ENCODE results near the gene REPS2. TPM values are rescaled to one million over a fixed set of nuclear protein-coding genes. Genes with fewer than 3 reads are reported as not detected.

The REPS2 gene
- polyA plus RNA-seq, 1 donor: 8.1 TPM

DNA sequence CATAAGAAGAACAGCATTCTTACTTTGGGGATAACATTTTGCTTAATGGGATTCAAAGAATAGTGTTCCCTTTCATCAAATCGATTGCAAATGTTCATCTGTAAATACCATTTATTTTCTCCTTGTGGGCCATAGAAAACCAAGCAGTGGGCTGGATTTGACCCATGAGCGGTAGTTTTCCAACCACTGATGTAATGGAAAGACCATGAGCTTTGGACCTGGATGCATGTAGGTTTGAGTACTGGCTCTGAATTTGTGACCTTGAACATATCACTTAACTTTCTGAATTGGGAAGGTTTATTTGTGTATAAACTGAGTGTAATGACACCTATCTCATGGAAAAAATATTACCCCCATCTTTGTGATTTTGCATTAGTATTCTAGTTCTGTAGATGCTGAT lies 54.3 kb downstream of the REPS2 start:
- DNase-seq (ENCODE audit: low read depth): no peak

GRCh38 chrX:17005712-17006368 lies 59.4 kb downstream of the REPS2 start:
- no peak for DNase-seq (ENCODE audit: low read depth)

DNA sequence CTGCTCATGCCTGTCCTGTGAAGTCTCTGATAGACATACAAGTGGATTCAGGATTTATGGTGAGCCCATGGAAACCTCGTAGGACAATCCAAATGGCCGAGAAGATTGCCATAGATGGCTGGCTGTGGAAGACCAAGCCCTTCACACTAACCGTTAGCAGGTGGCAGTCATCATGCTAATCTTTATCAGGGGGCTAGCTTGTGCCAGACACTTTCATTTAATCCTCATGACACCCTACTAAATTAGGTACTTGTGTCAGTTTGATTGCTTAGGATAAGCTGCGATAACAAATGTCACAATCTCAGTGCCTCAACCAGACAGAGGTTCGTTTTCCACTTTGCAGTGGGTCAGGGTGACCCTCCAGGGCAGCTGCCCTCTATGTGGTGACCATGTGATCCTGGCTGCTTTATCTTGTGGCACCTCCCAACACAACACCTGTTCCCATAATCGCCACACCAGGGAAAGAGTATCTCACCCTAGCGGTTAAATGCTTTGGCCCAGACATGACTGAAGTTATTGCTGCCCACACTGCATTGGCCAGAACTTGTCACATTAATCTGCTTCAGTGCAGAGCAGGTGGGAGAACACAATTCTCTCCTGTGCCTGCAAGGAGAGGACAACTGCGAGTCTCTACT lies 60.8 kb downstream of the REPS2 start:
- no peak for DNase-seq (ENCODE audit: low read depth)

GRCh38 chrX:17009856-17010625 lies 63.6 kb downstream of the REPS2 start:
- no peak for DNase-seq (ENCODE audit: low read depth)

- DNase-seq (ENCODE audit: low read depth): no peak
Measured at GRCh38 chrX:17012465-17012864, 66.0 kb downstream of the REPS2 start.

GRCh38 chrX:17014216-17014615 lies 67.8 kb downstream of the REPS2 start:
- DNase-seq (ENCODE audit: low read depth): no peak

- no peak for DNase-seq (ENCODE audit: low read depth)
Measured at GRCh38 chrX:17017134-17017533, 70.7 kb downstream of the REPS2 start.

- no peak for DNase-seq (ENCODE audit: low read depth)
Measured at GRCh38 chrX:17020356-17020755, 73.9 kb downstream of the REPS2 start.

GRCh38 chrX:17020851-17021821 lies 74.7 kb downstream of the REPS2 start:
- DNase-seq (ENCODE audit: low read depth): peak; percentile 70

- DNase-seq (ENCODE audit: low read depth): no peak
Measured at GRCh38 chrX:17021851-17022604, 75.6 kb downstream of the REPS2 start.

- DNase-seq (ENCODE audit: low read depth): no peak
Measured at GRCh38 chrX:17023661-17024060, 77.2 kb downstream of the REPS2 start.

DNA sequence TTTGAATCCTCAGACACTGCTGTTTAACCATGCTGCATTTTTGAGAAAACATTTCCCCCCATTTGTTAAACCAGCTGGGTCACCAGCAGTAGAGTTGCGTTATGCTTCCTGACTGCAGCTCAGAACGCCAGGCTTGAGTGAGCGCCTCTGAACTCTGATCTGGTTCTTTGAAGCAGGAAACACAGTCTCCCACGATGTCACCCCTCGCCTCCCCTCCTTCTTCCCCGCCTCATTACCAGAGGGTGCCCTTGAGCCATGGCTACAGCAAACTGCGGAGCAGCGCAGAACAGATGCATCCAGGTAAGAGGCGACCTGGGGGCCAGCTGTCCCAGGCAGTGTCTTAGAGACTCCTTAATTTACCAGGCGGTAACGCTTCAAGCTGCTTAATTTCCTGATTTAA lies 78.4 kb downstream of the REPS2 start:
- DNase-seq (ENCODE audit: low read depth): no peak

GRCh38 chrX:17025621-17026302 lies 79.3 kb downstream of the REPS2 start:
- no peak for DNase-seq (ENCODE audit: low read depth)

DNA sequence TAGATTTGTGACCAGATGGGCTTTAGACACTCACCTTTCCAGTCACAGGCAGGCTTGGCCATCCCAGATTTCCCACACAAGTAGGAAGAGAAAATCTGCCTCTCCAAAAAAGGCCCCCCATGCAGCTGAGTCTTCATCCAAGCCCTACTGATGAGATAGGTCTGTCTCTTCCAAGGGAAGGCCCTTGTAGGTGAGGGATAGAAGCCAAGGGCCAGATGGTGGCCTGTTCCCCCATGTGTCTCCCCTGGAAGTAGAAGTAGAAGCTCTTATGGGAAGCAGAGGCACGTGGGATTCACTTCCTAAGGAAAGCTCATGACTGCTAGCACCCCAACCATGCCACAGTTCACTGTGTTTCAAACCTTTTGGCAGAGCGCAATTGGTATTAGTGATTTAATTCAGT lies 81.5 kb downstream of the REPS2 start:
- DNase-seq (ENCODE audit: low read depth): no peak

DNA sequence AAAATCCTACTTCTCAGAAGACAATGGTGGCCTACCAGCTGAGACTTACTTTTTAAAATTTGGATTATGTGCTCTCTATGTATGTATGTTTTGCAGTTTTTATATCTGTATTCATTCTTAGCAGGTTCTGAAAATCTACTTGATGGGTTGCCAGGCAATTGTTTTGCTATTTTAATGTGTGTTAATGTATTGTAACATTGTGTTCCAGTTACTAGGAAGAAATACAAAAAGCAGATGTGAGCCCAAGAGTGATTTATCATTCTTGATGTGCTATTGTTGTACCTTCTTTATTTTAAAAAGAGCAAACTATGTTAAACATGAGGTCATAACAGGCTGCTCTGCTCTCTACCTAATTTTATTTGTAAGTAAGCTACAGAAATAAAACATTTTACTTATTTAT lies 81.9 kb downstream of the REPS2 start:
- no peak for DNase-seq (ENCODE audit: low read depth)

DNA sequence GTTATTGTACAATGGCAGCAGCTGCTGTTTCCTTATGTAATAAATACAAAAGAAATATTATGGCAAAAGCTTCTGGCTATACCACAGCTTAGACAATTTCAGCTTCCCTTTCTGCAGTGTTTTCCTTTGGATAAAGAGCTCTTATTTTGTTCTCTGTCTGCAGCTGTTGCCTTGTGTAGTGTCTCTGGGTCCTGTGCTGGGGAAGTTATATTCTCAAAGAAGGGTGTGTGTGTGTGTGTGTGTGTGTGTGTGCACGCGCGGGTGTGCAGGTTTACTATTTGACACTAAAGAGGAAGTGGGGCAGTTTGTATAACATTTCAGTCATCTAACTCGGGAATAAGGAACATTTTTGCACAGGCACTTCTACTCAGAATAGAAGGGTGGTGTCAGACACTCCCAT lies 83.6 kb downstream of the REPS2 start:
- no peak for DNase-seq (ENCODE audit: low read depth)

DNA sequence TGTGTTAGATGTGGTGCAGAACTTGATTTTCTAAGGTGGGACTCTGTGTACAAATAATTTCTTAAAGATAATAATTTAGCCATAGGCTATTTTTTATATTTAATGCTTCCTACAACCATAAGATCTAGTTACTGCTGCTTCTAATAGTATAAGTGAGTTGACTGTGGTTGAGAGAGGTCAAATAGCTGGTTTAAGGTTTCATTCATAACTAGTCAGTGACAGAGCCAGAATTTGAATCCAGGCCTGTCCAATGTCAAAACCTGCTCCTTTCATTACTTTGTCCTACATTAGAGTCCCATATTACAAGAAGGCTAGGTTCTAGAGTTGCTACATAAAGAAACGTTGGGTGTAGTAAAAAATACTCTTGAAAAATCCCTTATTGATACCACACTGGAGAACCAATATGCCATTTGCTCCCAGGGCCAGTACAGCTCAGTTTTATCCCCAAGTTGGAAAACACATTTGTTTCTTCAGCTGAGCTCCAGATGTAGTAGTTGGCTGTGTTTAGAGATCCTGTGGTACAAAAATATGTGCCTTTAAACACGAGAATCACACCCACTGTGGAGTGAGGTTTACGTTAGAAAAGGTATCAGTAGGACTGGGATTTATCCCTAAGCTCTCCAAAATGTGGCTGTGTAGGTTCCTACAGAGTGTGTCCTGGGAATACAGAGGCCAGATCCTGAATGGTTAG lies 84.3 kb downstream of the REPS2 start:
- no peak for DNase-seq (ENCODE audit: low read depth)

- DNase-seq (ENCODE audit: low read depth): no peak
Measured at GRCh38 chrX:17031827-17032226, 85.4 kb downstream of the REPS2 start.

GRCh38 chrX:17032351-17032750 lies 85.9 kb downstream of the REPS2 start:
- no peak for DNase-seq (ENCODE audit: low read depth)

GRCh38 chrX:17033225-17033624 lies 86.8 kb downstream of the REPS2 start:
- no peak for DNase-seq (ENCODE audit: low read depth)

Measured in forelimb muscle (tissue), 1 donor.